ENCODE data around the gene STH.
"Not testable (repeated sequence)": the region's sequence is repeated elsewhere in the genome, so short reads cannot be mapped to it uniquely, and the experiment has no call there.

STH gene, protein sequence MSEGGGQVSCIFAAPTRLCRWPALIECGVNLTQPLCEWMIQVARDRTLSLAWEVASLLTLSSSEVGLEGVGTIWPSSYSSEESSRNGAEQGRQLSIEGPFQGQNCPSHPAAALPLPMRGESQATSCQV
- 0 reads per million in 2 donors for total RNA-seq

DNA sequence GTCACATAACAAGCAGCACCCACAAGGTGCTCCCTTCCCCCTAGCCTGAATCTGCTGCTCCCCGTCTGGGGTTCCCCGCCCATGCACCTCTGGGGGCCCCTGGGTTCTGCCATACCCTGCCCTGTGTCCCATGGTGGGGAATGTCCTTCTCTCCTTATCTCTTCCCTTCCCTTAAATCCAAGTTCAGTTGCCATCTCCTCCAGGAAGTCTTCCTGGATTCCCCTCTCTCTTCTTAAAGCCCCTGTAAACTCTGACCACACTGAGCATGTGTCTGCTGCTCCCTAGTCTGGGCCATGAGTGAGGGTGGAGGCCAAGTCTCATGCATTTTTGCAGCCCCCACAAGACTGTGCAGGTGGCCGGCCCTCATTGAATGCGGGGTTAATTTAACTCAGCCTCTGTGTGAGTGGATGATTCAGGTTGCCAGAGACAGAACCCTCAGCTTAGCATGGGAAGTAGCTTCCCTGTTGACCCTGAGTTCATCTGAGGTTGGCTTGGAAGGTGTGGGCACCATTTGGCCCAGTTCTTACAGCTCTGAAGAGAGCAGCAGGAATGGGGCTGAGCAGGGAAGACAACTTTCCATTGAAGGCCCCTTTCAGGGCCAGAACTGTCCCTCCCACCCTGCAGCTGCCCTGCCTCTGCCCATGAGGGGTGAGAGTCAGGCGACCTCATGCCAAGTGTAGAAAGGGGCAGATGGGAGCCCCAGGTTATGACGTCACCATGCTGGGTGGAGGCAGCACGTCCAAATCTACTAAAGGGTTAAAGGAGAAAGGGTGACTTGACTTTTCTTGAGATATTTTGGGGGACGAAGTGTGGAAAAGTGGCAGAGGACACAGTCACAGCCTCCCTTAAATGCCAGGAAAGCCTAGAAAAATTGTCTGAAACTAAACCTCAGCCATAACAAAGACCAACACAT, at the start of gene STH:
TSS of gene STH (plus strand) at position 264 of the 913 bp plus-strand sequence. CDS start at position 294, 30 bp downstream.
- DNase-seq, result no peak

DNA sequence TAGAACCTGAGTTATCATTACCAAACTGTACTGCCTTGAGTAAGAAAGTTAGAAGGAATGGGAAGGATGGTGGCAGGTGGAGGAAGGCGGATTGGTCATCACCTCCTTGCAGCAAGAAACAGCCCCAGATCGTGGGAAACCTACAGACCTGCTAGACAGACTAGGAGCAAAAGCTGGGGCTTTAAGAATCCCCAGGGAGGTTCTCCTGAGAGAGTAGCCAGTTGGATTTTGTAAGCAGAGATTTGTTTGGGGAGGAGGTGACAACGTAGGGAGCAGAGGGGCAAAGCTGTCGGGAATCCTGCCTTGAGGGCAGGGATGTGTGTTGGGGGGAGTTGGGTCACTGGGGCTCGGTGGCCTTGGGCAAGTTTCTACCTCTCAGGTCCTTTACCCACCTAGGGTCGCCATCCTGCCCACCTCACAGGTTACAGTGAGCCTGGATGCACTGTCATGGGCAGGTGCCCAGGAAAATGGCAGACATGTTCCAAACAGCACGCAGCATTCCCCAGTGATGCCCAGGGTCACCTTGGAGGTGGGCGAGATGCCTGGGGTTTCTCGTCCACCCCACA, 49.2 kb upstream of the STH start:
- no peak for DNase-seq

DNA sequence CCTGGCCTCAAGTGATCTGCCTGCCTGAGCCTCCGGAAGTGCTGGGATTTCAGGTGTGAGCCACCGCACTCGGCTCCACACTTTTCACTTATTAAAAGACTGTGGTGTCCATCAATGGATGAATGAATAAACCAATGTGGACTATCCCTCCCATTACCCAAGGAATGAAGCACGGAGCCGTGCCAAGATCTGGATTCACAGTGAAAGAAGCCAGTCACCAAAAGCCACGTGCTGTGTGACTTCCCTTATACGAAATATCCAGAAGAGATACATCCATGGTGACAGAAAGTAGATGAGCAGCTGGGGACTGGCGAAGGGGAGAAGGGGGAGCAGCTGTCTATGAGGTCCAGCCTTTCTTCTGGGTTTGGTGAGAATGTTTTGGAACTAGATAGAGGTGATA, 48.2 kb upstream of the STH start:
- no peak for DNase-seq

DNA sequence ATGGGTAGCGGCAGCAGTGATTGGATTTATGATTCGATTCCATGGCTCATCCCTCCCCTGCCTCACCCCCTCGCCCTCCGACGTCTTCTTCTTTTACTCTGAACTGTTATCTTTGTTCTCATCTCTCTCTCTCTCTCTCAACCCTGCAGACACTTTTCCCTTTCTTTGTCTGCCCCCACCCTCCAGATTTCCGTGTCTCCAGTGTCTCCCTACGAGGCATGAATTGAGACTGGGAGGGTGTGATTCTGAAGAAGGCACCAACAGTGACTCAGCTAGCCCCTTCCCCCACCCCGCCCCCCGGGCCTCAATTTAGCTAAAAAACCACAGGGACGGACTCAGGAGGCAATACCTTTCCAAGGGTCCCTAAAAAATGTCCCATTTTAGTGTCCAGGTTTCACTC, 47.6 kb upstream of the STH start:
- DNase-seq, result no peak

DNA sequence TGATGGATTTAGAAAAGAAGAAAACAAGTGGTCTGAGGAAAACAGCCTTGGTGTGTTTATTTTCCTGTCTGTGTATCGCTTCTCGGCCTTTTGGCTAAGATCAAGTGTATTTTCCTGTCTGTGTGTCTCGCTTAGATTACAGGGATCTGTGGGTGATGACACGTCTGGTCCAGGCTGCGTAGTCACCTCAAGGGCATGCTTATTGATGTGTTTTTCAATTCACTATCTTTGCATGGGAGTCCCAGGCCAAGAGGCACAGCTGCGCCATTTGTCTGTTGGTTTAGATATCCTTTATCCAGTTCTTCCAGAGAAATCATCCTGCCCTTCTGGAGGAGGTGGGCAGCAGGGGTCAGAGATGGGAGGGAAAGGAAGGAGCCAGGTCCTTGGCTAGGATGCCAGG, 47.1 kb upstream of the STH start:
- DNase-seq, result no peak

DNA sequence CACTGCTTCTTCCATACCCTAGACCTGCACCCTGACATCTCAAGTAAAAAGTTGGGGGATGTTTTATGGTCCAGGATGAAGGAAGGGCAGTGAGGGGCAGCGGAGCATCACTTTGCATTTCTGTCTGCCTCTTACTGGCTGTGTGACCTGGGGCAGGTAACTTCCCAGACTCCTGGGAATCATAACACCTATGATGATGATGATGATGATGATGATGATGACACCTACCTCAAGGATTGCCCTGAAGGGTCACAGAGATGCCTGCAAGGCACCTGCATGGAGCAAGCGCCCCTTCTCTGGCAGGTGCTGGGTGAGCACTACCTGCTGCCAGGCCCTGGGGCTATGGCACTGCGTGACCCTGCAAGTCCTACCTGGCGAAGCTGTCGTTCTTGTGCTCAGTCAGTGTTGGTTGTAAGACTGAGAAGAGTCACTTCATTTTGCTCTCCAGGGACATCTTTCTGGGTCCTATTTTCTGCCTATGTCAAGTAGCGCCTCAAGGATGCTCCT, 46.2 kb upstream of the STH start:
- DNase-seq, result no peak

DNA sequence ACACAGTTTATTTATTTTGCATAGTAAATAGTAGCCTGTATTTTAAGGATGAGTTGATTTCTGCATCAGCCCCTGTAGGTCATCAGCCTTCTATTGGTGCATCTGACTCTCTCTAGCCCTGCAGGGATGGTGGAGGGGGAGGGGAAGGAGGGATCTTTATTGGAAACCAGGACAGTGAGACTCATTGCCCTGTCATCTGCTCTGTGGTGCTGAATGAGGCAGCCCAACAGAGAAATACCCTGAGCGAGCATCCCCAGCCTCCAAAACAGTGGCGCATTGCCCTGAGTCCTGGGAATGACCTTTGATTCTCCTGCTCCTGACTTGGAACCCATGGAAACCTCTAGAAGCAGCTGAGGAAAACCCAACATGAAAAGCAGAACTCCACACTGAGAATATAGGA, 45.5 kb upstream of the STH start:
- no peak for DNase-seq

DNA sequence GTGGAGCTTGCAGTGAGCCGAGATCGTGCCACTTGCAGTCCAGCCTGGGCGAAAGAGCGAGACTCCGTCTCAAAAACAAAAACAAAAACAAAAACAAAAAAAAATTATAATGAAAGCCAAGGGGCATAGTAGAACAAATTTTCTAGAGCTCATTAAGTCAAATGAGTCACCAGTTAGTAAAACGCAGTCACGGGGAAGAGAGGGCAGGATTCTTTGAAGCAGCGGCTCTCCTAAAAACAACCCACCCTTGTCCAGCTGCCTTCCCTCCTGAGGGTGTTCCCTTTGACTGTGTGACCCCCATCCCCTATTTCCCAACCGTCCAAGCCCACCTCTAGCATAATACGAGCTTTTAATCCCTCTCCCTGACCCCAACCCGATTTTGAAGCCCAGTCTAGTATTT, 44.1 kb upstream of the STH start:
- no peak for DNase-seq

DNA sequence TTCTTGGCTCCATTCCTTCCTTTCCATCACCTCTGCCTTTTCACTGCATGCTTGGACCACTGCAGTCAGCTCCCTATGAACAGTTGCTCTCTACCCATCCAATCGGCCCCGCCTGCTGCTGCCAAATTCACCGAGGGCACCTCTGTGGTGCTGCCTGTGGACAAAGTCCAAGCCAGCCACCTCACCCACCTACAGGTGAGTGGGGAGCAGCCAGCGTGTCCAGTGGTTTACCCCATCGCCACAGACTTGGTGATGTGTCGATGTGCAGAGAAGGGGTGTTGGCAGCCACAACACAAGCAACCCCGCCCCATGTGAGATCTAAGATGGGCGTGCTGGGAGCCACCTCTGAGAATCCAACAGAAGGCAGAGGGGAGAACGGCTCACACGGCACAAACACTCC, 43.7 kb upstream of the STH start:
- DNase-seq, result no peak

DNA sequence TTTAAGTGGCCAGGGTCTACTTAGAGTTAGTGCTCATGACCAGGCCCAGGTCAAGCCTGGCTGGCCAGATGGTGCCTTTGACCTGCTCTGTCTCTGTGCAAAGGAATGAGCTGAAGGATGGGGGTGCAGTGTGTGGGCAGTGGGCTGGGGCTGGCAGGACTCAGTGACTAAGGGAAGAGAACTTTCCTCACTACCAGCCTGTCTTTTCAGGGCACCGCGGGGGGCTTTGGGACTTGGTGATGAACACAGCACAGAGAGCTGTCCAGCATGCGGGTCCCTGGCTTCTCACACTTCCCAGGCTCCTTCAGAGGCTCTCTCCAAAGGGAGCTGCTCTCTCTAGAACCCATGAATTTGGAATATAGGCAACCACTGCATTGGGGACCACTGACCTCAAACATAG, 43.0 kb upstream of the STH start:
- no peak for DNase-seq

DNA sequence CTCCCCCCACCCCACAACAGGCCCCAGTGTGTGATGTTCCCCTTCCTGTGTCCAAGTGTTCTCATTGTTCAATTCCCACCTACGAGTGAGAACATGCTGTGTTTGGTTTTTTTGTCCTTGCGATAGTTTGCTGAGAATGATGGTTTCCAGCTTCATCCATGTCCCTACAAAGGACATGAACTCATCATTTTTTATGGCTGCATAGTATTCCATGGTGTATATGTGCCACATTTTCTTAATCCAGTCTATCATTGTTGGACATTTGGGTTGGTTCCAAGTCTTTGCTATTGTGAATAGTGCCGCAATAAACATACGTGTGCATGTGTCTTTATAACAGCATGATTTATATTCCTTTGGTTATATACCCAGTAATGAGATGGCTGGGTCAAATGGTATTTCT, 42.3 kb upstream of the STH start:
- not testable (repeated sequence) for DNase-seq

DNA sequence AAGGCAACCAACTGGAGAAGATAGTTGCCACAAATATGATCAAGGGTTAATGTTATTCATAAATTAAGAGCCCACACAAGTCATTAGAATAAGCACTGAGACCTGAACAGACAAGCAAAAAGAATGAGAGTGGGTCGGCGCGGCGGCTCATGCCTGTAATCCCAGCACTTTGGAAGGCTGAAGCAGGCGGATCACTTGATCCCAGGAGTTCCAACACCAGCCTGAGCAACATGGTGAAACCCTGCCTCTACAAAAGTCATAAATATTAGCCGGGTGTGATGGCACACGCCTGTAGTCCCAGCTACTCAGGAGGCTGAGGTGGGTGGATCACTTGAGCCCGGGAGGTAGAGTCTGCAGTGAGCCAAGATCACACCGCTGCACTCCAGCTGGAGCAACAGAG, 40.7 kb upstream of the STH start:
- DNase-seq, result no peak

DNA sequence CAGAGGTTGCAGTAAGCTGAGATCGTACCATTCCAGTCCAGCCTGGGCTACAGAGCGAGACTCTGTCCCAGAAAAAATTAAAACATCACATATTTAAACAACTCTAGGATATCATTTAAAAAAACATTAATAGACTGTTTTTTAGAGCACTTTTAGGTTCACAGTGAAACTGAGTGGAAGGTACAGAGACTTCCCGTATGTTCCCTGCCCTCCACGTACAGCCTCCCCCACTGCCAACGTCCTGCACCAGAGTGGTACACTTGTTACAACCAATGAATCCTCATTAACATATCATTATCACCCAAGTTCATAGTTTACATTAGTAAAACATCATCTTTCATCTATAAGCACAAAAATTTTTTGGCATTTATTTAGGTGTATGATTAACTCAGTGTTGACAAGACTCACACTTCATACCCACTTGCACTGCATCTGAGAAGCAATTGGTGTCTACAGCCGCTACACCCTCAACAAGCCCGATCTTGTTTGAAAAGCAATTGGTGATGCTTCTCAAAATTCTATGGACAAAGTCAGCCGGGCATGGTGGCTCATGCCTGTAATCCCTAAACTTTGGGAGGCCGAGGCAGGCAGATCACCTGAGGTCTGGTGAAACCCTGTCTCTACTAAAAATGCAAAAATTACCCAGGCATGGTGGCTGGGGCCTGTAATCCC, 39.9 kb upstream of the STH start:
- no peak for DNase-seq

DNA sequence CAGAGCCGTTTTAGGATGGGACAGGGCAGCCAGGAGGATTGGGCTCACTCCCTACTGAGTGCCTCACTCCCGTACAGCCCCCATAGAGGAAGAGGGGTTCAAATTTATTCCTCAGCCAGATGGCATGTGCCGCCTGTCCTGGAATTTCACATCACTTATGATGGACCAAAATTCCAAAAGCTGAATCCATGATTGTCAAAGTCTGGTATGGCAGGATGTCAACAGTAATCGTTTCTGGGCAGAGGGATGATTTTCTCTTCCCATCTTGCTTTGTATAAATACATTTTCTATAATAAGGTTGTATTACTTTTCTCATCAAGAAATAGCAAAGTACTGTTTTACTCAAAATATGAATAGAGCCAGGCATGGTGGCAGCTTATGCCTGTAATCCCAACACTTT, 38.7 kb upstream of the STH start:
- no peak for DNase-seq

DNA sequence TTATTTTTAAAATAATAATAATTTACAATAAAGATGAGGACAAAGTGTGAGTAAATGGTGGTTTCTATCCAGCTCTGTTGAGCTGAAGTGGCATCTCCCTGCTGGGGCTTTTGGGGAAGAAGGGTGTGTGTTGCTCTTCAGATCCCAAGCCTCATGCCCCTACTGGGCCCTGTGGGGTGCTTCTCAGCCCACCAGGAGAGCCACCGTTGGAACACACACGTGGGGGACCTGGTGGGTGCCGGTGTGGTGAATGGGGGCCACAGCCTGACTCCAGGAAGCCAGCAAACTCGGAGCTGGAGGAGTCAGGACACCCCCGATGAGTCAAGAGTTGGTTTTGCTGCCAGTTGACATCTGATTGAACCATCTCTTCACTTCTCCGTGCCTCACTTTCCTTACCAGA, 37.8 kb upstream of the STH start:
- no peak for DNase-seq

DNA sequence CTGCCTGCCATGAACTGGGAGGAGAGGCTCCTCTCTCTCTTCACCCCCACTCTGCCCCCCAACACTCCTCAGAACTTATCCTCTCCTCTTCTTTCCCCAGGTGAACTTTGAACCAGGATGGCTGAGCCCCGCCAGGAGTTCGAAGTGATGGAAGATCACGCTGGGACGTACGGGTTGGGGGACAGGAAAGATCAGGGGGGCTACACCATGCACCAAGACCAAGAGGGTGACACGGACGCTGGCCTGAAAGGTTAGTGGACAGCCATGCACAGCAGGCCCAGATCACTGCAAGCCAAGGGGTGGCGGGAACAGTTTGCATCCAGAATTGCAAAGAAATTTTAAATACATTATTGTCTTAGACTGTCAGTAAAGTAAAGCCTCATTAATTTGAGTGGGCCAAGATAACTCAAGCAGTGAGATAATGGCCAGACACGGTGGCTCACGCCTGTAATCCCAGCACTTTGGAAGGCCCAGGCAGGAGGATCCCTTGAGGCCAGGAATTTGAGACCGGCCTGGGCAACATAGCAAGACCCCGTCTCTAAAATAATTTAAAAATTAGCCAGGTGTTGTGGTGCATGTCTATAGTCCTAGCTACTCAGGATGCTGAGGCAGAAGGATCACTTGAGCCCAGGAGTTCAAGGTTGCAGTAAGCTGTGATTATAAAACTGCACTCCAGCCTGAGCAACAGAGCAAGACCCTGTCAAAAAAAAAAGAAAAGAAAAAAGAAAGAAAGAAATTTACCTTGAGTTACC, 36.7 kb upstream of the STH start:
- no peak for DNase-seq

DNA sequence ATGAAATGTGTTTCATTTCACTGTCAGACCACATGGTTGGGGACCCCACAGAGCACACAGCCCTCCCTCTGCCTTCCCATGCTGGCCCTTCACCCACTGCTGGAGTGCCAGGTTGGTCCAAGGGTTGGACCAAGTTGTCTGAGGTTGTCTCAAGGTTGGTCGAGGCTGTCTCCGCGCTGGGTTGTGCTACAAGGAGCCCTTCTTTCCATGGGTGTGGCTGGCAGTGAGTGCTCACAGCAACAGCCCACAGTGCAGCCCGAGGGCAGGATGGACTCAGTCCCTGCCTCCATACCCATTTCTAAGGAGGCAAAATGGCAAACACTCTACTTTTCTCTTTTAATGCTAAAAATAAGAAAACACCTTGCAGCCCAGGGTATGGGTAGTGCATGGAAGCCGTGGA, 35.8 kb upstream of the STH start:
- no peak for DNase-seq

DNA sequence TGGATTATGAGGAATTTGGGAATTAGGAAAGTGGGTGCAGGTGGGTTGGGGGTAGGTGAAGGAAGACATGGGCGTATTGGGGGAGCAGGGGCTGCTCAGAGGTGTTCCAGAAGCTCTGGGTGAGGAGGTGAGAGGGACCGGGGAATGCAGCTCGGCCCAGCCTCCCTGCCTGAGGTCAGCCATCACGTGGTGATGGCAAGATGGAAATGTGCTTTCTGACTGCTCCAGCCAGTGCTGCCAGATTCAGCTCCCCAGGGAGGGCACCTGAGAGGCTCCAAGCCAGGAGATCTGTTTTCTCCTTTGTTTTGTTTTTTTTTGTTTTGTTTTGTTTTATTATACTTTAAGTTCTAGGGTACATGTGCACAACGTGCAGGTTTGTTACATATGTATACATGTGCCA, 35.2 kb upstream of the STH start:
- no peak for DNase-seq

DNA sequence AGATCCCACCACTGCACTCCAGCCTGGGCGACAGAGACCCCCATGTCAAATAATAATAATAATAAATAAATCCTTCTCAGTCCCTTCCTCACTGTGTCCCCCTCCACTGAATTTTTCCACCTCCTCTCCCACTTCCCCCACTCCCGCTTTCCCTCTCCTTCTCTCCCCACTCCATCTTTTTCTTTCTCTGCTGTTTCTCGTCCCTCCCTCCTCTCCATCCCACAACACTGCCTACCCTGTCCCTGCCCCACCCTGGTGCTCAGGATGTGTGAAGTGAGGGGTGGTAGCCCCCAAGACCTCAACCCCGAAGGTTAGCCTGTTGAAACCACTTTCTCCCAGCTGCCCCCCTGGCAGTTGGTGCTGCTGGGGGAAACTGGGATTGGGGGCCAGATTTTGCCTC, 34.4 kb upstream of the STH start:
- DNase-seq, result no peak

DNA sequence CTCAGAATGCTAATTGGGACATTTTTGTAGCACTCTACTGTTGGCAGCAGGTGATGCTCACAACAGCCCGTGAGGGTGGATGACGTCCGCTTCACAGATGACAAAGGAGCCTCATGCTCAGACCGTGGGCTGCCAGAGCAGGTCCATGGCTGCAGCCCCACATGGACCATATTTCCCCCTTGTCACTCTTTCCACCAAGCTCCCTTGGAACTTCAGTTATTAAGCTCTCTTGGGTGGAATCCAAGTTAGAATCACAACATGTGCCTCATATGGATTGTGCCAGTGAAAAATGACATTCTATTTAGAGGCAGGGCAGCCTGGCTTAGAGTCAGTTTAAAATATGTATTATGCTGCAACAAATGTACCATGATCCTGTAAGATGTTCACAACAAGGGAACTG, 33.2 kb upstream of the STH start:
- no peak for DNase-seq

DNA sequence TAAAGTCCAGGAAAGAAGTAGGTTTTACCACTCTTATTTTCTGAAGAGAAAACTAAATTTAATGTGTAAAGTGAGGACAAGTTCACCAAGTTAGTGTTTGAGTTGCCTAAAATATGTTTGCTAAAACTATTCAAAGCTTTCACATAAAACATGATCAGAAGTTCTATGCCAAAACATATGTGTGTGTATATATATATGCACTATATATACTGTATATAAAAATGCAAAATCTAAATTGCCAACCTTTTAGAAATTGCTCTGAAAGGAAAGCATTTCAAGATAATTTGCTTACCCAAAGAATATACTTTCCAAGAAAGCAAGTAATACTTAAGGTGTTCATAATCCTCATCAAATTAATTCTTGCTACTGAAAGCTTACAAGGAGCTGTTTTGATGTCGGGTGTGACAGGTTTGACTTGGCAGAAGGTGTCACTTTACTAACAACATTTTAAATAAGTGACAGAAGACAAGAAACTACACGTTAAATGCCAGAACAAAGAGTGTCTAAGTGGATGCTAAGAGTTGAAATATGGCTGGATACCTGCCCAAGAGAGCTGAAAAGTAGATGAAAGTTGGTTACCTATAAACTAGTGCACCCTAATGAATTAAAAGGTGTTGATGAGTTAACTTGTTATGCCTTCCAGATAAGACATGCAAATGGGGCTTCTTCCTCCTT, 32.3 kb upstream of the STH start:
- no peak for DNase-seq

DNA sequence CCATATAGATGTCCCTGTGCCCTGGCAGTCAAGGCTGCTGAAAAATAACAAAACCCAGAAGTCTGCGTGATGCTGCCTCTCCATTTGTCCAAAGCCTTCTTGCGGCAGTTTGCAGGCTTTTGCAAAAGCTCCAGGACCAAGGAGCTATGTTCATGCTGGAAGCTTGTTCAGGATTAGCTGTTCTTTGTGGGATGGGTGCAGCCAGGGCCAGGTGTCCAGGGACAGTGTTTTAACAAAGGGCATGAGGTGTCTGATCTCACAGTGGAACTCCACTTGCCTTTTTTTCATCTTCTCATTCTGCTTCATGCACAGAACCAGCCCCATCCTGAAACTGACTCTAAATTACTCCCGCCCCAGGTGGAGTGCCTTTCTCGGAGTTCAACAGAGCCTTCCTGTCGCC, 31.7 kb upstream of the STH start:
- no peak for DNase-seq
